ENCODE data around the gene HIVEP3. TPM values are rescaled to one million over a fixed set of nuclear protein-coding genes. Genes with fewer than 3 reads are reported as not detected.
A peak's percentile ranks its signal among the peaks of the same experiment; 100 is the strongest.

The HIVEP3 gene
- total RNA-seq, 1 experiment from 2014 or later: 1.4 TPM

- H3K4me3 Mint-ChIP-seq: no peak overlapping the region
- Histone ChIP-seq H3K79me1 (ENCODE audit: insufficient read depth, low read depth, low read length, poor library complexity, severe bottlenecking) (no peaks in the 10 kb centered on the region), H3K9me3 (ENCODE audit: control insufficient read depth, low read depth, low read length) (no peaks in the 10 kb centered on the region), H3T11ph (ENCODE audit: low read length) (no peak overlapping the region), H3K23me2 (ENCODE audit: insufficient read length, low read depth, low read length, poor library complexity, severe bottlenecking) (no peaks in the 10 kb centered on the region), H2BK120ac (ENCODE audit: low read depth, low read length, poor library complexity, severe bottlenecking) (no peak overlapping the region), H3K79me2 (ENCODE audit: insufficient read depth, low read length) (no peaks in the 10 kb centered on the region), H3K14ac (ENCODE audit: insufficient read depth, low read length) (0 out of 2 replicates have a peak overlapping the region, but pooled peaks have one; percentile 4), H2BK20ac (ENCODE audit: low read depth, low read length, poor library complexity, severe bottlenecking) (no peak overlapping the region), H4K91ac (ENCODE audit: insufficient read length, low read depth, low read length) (no peak overlapping the region), H3K56ac (ENCODE audit: insufficient read length, low read depth, low read length) (no peak overlapping the region), H3K4me1 (ENCODE audit: insufficient read depth, low read length) (peaks cover 4% of the 10 kb centered on the region; the same call in 1 of the 2 replicates), H3K27me3 (ENCODE audit: insufficient read depth, low read length) (no peaks in the 10 kb centered on the region), H4K5ac (ENCODE audit: insufficient read length, low read depth, low read length) (no peak overlapping the region), H3K4me2 (ENCODE audit: insufficient read depth, insufficient read length, low read length) (no peak overlapping the region), H2BK5ac (ENCODE audit: insufficient read length, low read length) (no peak overlapping the region), H3K18ac (ENCODE audit: insufficient read length, low read depth, low read length) (no peak overlapping the region), H4K8ac (replicated peaks; ENCODE audit: insufficient read length, low read depth, low read length) (no peak overlapping the region), H4K20me1 (ENCODE audit: control insufficient read depth, insufficient read depth, insufficient read length) (no peaks in the 10 kb centered on the region), H3K23ac (ENCODE audit: insufficient read length, low read depth, low read length) (no peak overlapping the region), H2AFZ (ENCODE audit: low read length) (no peak overlapping the region), H3K9ac (ENCODE audit: extremely low read depth, insufficient read length, low read length) (no peak overlapping the region), H3K27ac (ENCODE audit: insufficient read length, low read depth, low read length) (no peak overlapping the region), H2BK15ac (ENCODE audit: low read depth, low read length) (no peak overlapping the region), H2BK12ac (ENCODE audit: insufficient read length, low read depth, low read length) (no peak overlapping the region), H3K4ac (ENCODE audit: low read depth, low read length) (no peak overlapping the region), H2AK5ac (ENCODE audit: insufficient read length, low read length) (no peak overlapping the region)
- H3K27me3 Mint-ChIP-seq (ENCODE audit: low read depth): peaks cover 4% of the 10 kb centered on the region
- no peaks in the 10 kb centered on the region for H3K36me3 Mint-ChIP-seq (ENCODE audit: insufficient read depth in 1 of 3, low read depth in 3 of 3)
- no peak overlapping the region for H3K27ac Mint-ChIP-seq
- H3K9me3 Mint-ChIP-seq: no peaks in the 10 kb centered on the region
- DNase-seq: no peak
- no CpG with 5 or more reads among the region's 11 CpGs for WGBS (ENCODE audit: extremely low coverage, insufficient read length, low lambda C conversion rate)
- peaks cover 14 to 18% of the 10 kb centered on the region in 2 experiments for H3K4me1 Mint-ChIP-seq
- TF ChIP-seq CTCF (conservative IDR thresholded peaks at IDR 0.05): peak; percentile 39; the same call in 2 of the 3 replicates
These were observed 415.1 kb downstream of the HIVEP3 start for GRCh38 chr1:41503538-41504113.

Data from H9 (cell line).